SK-N-SH (cell line): ENCODE data around the gene KCNC3. TPM values are rescaled to one million over a fixed set of nuclear protein-coding genes. Genes with fewer than 3 reads are reported as not detected.

Experiments
- CTCF ChIA-PET: fragments of 300-600, 350-600 bp; formaldehyde crosslinking; extraction: SDS; loops from one replicate; lab custom pipeline; 2021; lab: Yijun Ruan, JAX
- POLR2A ChIA-PET: fragments of 350-600 bp; sonication (Branson Sonifier 250); formaldehyde crosslinking; extraction: SDS; loops from one replicate; lab custom pipeline; 2020; ENCODE audit warnings: antibody characterized with exemption, inconsistent platforms; lab: Yijun Ruan, JAX
- DNase-seq: peaks from one replicate; pipeline ENCODE4 v3.0.0; 2012
- H2AFZ ChIP-seq: fragments of 200-600 bp; sonication (generic); 2 replicates; pipeline ENCODE4 v1.8.1; 2016; ENCODE audit warnings: antibody characterized with exemption, mild to moderate bottlenecking, low read depth
- H3F3A ChIP-seq: fragments of 200-600 bp; sonication (generic); replicated peaks from 2 replicates; pipeline ENCODE3; 2016; ENCODE audit warnings: antibody characterized with exemption, mild to moderate bottlenecking; ENCODE audit not compliant: insufficient read depth
- H3K27ac ChIP-seq, 2 experiments: fragments of 200-500 bp in 1 of 2; fragments of 200-600 bp in 1 of 2; sonication (Bioruptor generic) in 1 of 2; sonication (generic), shearing (Covaris generic) in 1 of 2; 2 replicates each; pipeline versions ENCODE4 v1.5.1 to v1.6.1; 2014 to 2016; ENCODE audit warnings: low read depth in 2 of 2, inconsistent platforms in 1 of 2, low read length in 1 of 2, mild to moderate bottlenecking in 1 of 2, mixed read lengths in 1 of 2
- H3K27me3 ChIP-seq: fragments of 200-600 bp; sonication (generic), shearing (Covaris generic); 2 replicates; pipeline ENCODE4 v1.6.1; 2016; ENCODE audit warnings: mixed run types; ENCODE audit not compliant: insufficient read depth
- H3K36me3 ChIP-seq, 2 experiments: fragments of 200-500 bp in 1 of 2; fragments of 200-600 bp in 1 of 2; sonication (Bioruptor generic) in 1 of 2; sonication (generic) in 1 of 2; replicated peaks in 1 of 2; 2 replicates each; pipeline versions ENCODE3 to v1.5.1; 2014 to 2016; ENCODE audit warnings: low read length in 1 of 2, mild to moderate bottlenecking in 1 of 2; ENCODE audit not compliant: insufficient read depth in 2 of 2, control insufficient read depth in 1 of 2
- H3K4me1 ChIP-seq, 2 experiments: fragments of 200-500 bp in 1 of 2; fragments of 200-600 bp in 1 of 2; sonication (Bioruptor generic) in 1 of 2; sonication (generic), shearing (Covaris generic) in 1 of 2; 2 replicates each; pipeline versions ENCODE4 v1.5.1 to v1.6.1; 2014 to 2016; ENCODE audit warnings: low read depth in 1 of 2, low read length in 1 of 2, mixed run types in 1 of 2; ENCODE audit not compliant: insufficient read depth in 2 of 2, control insufficient read depth in 1 of 2
- H3K4me2 ChIP-seq: fragments of 200-600 bp; sonication (generic), shearing (Covaris generic); 2 replicates; pipeline ENCODE4 v1.6.1; 2017; ENCODE audit warnings: mixed run types
- H3K4me3 ChIP-seq, 2 experiments: fragments of 200-500 bp in 1 of 2; fragments of 200-600 bp in 1 of 2; sonication (Bioruptor generic) in 1 of 2; sonication (generic), shearing (Covaris generic) in 1 of 2; 2 replicates each; pipeline versions ENCODE4 v1.5.1 to v1.8.1; 2014 to 2016; ENCODE audit warnings: low read depth in 2 of 2, inconsistent platforms in 1 of 2, low read length in 1 of 2, mild to moderate bottlenecking in 1 of 2, mixed read lengths in 1 of 2, moderate library complexity in 1 of 2
- H3K79me2 ChIP-seq: fragments of 200-600 bp; sonication (generic); 2 replicates; pipeline ENCODE4 v1.8.1; 2017; ENCODE audit warnings: mild to moderate bottlenecking; ENCODE audit not compliant: insufficient read depth
- H3K9ac ChIP-seq: fragments of 200-600 bp; sonication (generic); 2 replicates; pipeline ENCODE4 v1.6.1; 2017; ENCODE audit warnings: mixed run types
- H3K9me2 ChIP-seq: fragments of 200-600 bp; sonication (generic); 2 replicates; pipeline ENCODE4 v1.6.1; 2017; ENCODE audit warnings: mixed run types
- H3K9me3 ChIP-seq: fragments of 200-600 bp; sonication (generic); 2 replicates; pipeline ENCODE4 v1.6.1; 2017; ENCODE audit warnings: mixed run types, mild to moderate bottlenecking, moderate library complexity
- H4K20me1 ChIP-seq: fragments of 200-600 bp; sonication (generic); 2 replicates; pipeline ENCODE4 v1.6.1; 2017; ENCODE audit warnings: mild to moderate bottlenecking, mixed run types; ENCODE audit not compliant: insufficient read depth
- ELF1 ChIP-seq: IDR thresholded peaks from 2 replicates; pipeline ENCODE4 v1.4.0; 2012
- FOXJ3 ChIP-seq: sonication (generic); formaldehyde crosslinking; IDR thresholded peaks from 2 replicates; pipeline ENCODE4 v1.5.1; 2020; ENCODE audit warnings: mild to moderate bottlenecking, missing genetic modification reagents
- FOXM1 ChIP-seq: IDR thresholded peaks from 2 replicates; pipeline ENCODE4 v1.4.0; 2012; ENCODE audit warnings: low read depth, mild to moderate bottlenecking
- GATA2 ChIP-seq: sonication (generic); formaldehyde crosslinking; IDR thresholded peaks from 2 replicates; pipeline ENCODE4 v1.5.0; 2020; ENCODE audit warnings: mild to moderate bottlenecking, missing genetic modification reagents
- MAX ChIP-seq: IDR thresholded peaks from 2 replicates; pipeline ENCODE4 v1.4.0; 2012; ENCODE audit warnings: low read depth
- MEF2A ChIP-seq: IDR thresholded peaks from 2 replicates; pipeline ENCODE4 v1.4.0; 2012; ENCODE audit warnings: low read depth, borderline replicate concordance
- NFIC ChIP-seq: IDR thresholded peaks from 2 replicates; pipeline ENCODE4 v1.4.0; 2012; ENCODE audit warnings: borderline replicate concordance
- PBX3 ChIP-seq: IDR thresholded peaks from 2 replicates; pipeline ENCODE4; 2012
- POLR2AphosphoS5 ChIP-seq: IDR thresholded peaks from 2 replicates; pipeline ENCODE4 v1.6.1; 2012; ENCODE audit warnings: low read depth, low read length
- RCOR1 ChIP-seq: fragments of 150-350 bp; IDR thresholded peaks from 2 replicates; pipeline ENCODE4 v1.6.1; 2017; ENCODE audit warnings: antibody characterized with exemption, low read length
- REST ChIP-seq: IDR thresholded peaks from 2 replicates; pipeline ENCODE4 v1.6.1; 2012; ENCODE audit warnings: mild to moderate bottlenecking, low read depth, low read length, moderate library complexity
- RFX5 ChIP-seq: IDR thresholded peaks from 2 replicates; pipeline ENCODE4 v1.6.1; 2012; ENCODE audit warnings: mild to moderate bottlenecking, improper control_type of control experiment, low read length
- RXRA ChIP-seq: IDR thresholded peaks from 2 replicates; pipeline ENCODE4 v1.4.0; 2012; ENCODE audit warnings: low read depth, mild to moderate bottlenecking, borderline replicate concordance
- SIN3A ChIP-seq: IDR thresholded peaks from 2 replicates; pipeline ENCODE4 v1.6.1; 2012; ENCODE audit warnings: low read depth, mild to moderate bottlenecking, low read length, moderate library complexity, borderline replicate concordance
- SMC3 ChIP-seq: IDR thresholded peaks from 2 replicates; pipeline ENCODE4 v1.6.1; 2012; ENCODE audit warnings: low read depth, low read length, improper control_type of control experiment
- TAF1 ChIP-seq: IDR thresholded peaks from 2 replicates; pipeline ENCODE4 v1.6.1; 2012; ENCODE audit warnings: low read depth, mild to moderate bottlenecking, low read length, moderate library complexity, borderline replicate concordance
- TCF12 ChIP-seq: IDR thresholded peaks from 2 replicates; pipeline ENCODE4 v1.4.0; 2012
- USF1 ChIP-seq: IDR thresholded peaks from 2 replicates; pipeline ENCODE4 v1.4.0; 2012; ENCODE audit warnings: low read depth, borderline replicate concordance
- ZBTB33 ChIP-seq: IDR thresholded peaks from 2 replicates; pipeline ENCODE4 v1.4.0; 2012; ENCODE audit warnings: low read depth, borderline replicate concordance
- WGBS: methylation state at CpG from one replicate; pipeline ENCODE4 v1.1.6; 2017; ENCODE audit warnings: low lambda C conversion rate; 5-methylcytosine and 5-hydroxymethylcytosine counted together
- polyA plus RNA-seq, 3 experiments: library from polyadenylated mRNA; depleted of rRNA; stranded (reverse); fragments of >200 nt; gene quantifications; 2 replicates each; pipeline ENCODE4 v1.2.3, GENCODE V29; 2012

Gene KCNC3
- polyA plus RNA-seq, 1 of the 3 experiments (the other 2 are of a cell fraction), result 0.30 TPM

GRCh38 chr19:50320596-50320995 is 8.6 kb downstream of the KCNC3 start:
- no peak overlapping the region for H3K27ac ChIP-seq
- no peaks in the 10 kb centered on the region for H3K9me2 ChIP-seq
- POLR2A ChIA-PET, result no interaction called here
- no peaks in the 10 kb centered on the region for H3K79me2 ChIP-seq
- no peaks in the 10 kb centered on the region for H3K9me3 ChIP-seq
- WGBS, result 72% methylated on average over 18 of the region's 20 CpGs
- no peak overlapping the region for H2AFZ ChIP-seq
- CTCF ChIA-PET, result no interaction called here
- no peak overlapping the region for H3K4me3 ChIP-seq
- DNase-seq, result no peak
- no peak overlapping the region for H3K4me2 ChIP-seq
- TF ChIP-seq MAX (no peak), ZBTB33 (no peak), FOXJ3 (no peak), USF1 (no peak), TCF12 (no peak), FOXM1 (no peak)
- H3K36me3 ChIP-seq, result no peaks in the 10 kb centered on the region
- H3F3A ChIP-seq, result no peaks in the 10 kb centered on the region
- no peaks in the 10 kb centered on the region for H3K27me3 ChIP-seq
- H3K9ac ChIP-seq, result no peak overlapping the region
- H4K20me1 ChIP-seq, result 0 out of 2 replicates have a peak, but pooled peaks cover 3% of the 10 kb centered on the region
- H3K4me1 ChIP-seq, result peaks cover 0 to 9% of the 10 kb centered on the region in 2 experiments; a peak in 1 of 4 replicates

- Histone ChIP-seq H3K4me3 (no peak overlapping the region), H3F3A (no peaks in the 10 kb centered on the region), H3K79me2 (no peaks in the 10 kb centered on the region), H3K9ac (no peak overlapping the region), H3K9me3 (no peaks in the 10 kb centered on the region), H3K27ac (no peak overlapping the region), H3K9me2 (no peaks in the 10 kb centered on the region), H3K36me3 (no peaks in the 10 kb centered on the region), H4K20me1 (0 out of 2 replicates have a peak, but pooled peaks cover 2% of the 10 kb centered on the region), H3K27me3 (0 out of 2 replicates have a peak, but pooled peaks cover 3% of the 10 kb centered on the region), H2AFZ (no peak overlapping the region), H3K4me1 (peaks cover 0 to 5% of the 10 kb centered on the region in 2 experiments; a peak in 1 of 4 replicates), H3K4me2 (no peak overlapping the region)
- WGBS, result 75% methylated on average over 12 of the region's 12 CpGs
- CTCF ChIA-PET, result no interaction called here
- POLR2A ChIA-PET, result no interaction called here
- DNase-seq, result no peak
- TF ChIP-seq FOXJ3 (no peak), POLR2AphosphoS5 (no peak), RXRA (no peak), RFX5 (no peak), NFIC (no peak), ELF1 (no peak), REST (no peak), RCOR1 (no peak), MEF2A (no peak), ZBTB33 (no peak), GATA2 (CRISPR knock-in tag) (no peak), SMC3 (no peak), SIN3A (no peak), TAF1 (no peak), PBX3 (no peak)
Measured at GRCh38 chr19:50320051-50320450, 9.1 kb downstream of the KCNC3 start.
